Stimulated activated effector memory CD8-positive, alpha-beta T cell treated with anti-CD3 and anti-CD28 coated beads, Interleukin-12 subunit alpha, Interleukin-12 subunit beta, amount 100 ng/mL, for 72 hours (primary cell): ENCODE measurements around the gene SDCCAG8.

Experiments used
- ATAC-seq: fragments of 150-1000 bp; cut with Tn5 transposase; 2 replicates; pipeline ENCODE4 v1.10.0; 2021
- DNase-seq, 2 donors: peaks; one replicate each; pipeline ENCODE4 v3.0.0; 2021 to 2022; ENCODE audit warnings: low spot score in 2 of 2
- H3K27ac Mint-ChIP-seq: one replicate; pipeline ENCODE4 v1.8.0; 2022; ENCODE audit warnings: mild to moderate bottlenecking, mixed read lengths
- H3K36me3 Mint-ChIP-seq: one replicate; pipeline ENCODE4 v1.8.0; 2022; ENCODE audit warnings: mild to moderate bottlenecking, mixed read lengths
- H3K4me1 Mint-ChIP-seq: one replicate; pipeline ENCODE4 v1.8.0; 2022; ENCODE audit warnings: mixed read lengths
- H3K4me3 Mint-ChIP-seq: one replicate; pipeline ENCODE4 v1.8.0; 2022; ENCODE audit warnings: mild to moderate bottlenecking, mixed read lengths
- H3K9me3 Mint-ChIP-seq: one replicate; pipeline ENCODE4 v1.8.0; 2022; ENCODE audit warnings: mixed read lengths

SDCCAG8 gene

GRCh38 chr1:243447844-243448243 lies 192.0 kb downstream of the SDCCAG8 start:
- no peaks in the 10 kb centered on the region for H3K4me1 Mint-ChIP-seq
- H3K9me3 Mint-ChIP-seq: no peaks in the 10 kb centered on the region
- H3K27ac Mint-ChIP-seq: no peak overlapping the region
- ATAC-seq (no peak), DNase-seq (no peak)
- H3K36me3 Mint-ChIP-seq: no peaks in the 10 kb centered on the region
- no peak overlapping the region for H3K4me3 Mint-ChIP-seq

GRCh38 chr1:243449373-243449772 lies 193.5 kb downstream of the SDCCAG8 start:
- ATAC-seq (no peak), DNase-seq (no peak)
- Mint-ChIP-seq H3K4me3 (no peak overlapping the region), H3K9me3 (no peaks in the 10 kb centered on the region), H3K4me1 (no peaks in the 10 kb centered on the region), H3K36me3 (no peaks in the 10 kb centered on the region), H3K27ac (no peak overlapping the region)

GRCh38 chr1:243452092-243452491 lies 196.3 kb downstream of the SDCCAG8 start:
- Mint-ChIP-seq H3K4me3 (no peak overlapping the region), H3K36me3 (no peaks in the 10 kb centered on the region), H3K4me1 (no peaks in the 10 kb centered on the region), H3K9me3 (no peaks in the 10 kb centered on the region), H3K27ac (peak overlapping the region; percentile 41)
- DNase-seq: no peak
- no peak for ATAC-seq

GRCh38 chr1:243454328-243454997 lies 198.6 kb downstream of the SDCCAG8 start:
- Mint-ChIP-seq H3K4me1 (no peaks in the 10 kb centered on the region), H3K9me3 (no peaks in the 10 kb centered on the region), H3K36me3 (no peaks in the 10 kb centered on the region), H3K4me3 (no peak overlapping the region), H3K27ac (no peak overlapping the region)
- DNase-seq (no peak), ATAC-seq (no peak)

GRCh38 chr1:243455760-243456651 lies 200.2 kb downstream of the SDCCAG8 start:
- DNase-seq: no peak
- Mint-ChIP-seq H3K4me1 (no peaks in the 10 kb centered on the region), H3K27ac (no peak overlapping the region), H3K36me3 (no peaks in the 10 kb centered on the region), H3K4me3 (no peak overlapping the region), H3K9me3 (no peaks in the 10 kb centered on the region)
- ATAC-seq: no peak

- Mint-ChIP-seq H3K36me3 (no peaks in the 10 kb centered on the region), H3K27ac (no peak overlapping the region), H3K9me3 (no peaks in the 10 kb centered on the region), H3K4me3 (no peak overlapping the region), H3K4me1 (no peaks in the 10 kb centered on the region)
- DNase-seq (no peak), ATAC-seq (no peak)
Observed at GRCh38 chr1:243457363-243457982, 201.6 kb downstream of the SDCCAG8 start.

GRCh38 chr1:243459059-243459458 lies 203.2 kb downstream of the SDCCAG8 start:
- Mint-ChIP-seq H3K9me3 (no peaks in the 10 kb centered on the region), H3K4me3 (no peak overlapping the region), H3K36me3 (no peaks in the 10 kb centered on the region), H3K27ac (no peak overlapping the region), H3K4me1 (no peaks in the 10 kb centered on the region)
- DNase-seq (no peak), ATAC-seq (no peak)

- Mint-ChIP-seq H3K4me3 (no peak overlapping the region), H3K36me3 (no peaks in the 10 kb centered on the region), H3K9me3 (no peaks in the 10 kb centered on the region), H3K4me1 (no peaks in the 10 kb centered on the region), H3K27ac (no peak overlapping the region)
- no peak for DNase-seq
- no peak for ATAC-seq
Observed at GRCh38 chr1:243461700-243462099, 205.9 kb downstream of the SDCCAG8 start.

- DNase-seq (no peak), ATAC-seq (no peak)
- H3K4me3 Mint-ChIP-seq: no peak overlapping the region
- no peaks in the 10 kb centered on the region for H3K36me3 Mint-ChIP-seq
- H3K9me3 Mint-ChIP-seq: no peaks in the 10 kb centered on the region
- no peak overlapping the region for H3K27ac Mint-ChIP-seq
- no peaks in the 10 kb centered on the region for H3K4me1 Mint-ChIP-seq
Observed at GRCh38 chr1:243462929-243463697, 207.3 kb downstream of the SDCCAG8 start.

GRCh38 chr1:243465081-243465480 lies 209.2 kb downstream of the SDCCAG8 start:
- H3K9me3 Mint-ChIP-seq: no peaks in the 10 kb centered on the region
- no peak overlapping the region for H3K27ac Mint-ChIP-seq
- no peak for DNase-seq
- peaks cover under 1% of the 10 kb centered on the region for H3K36me3 Mint-ChIP-seq
- no peak for ATAC-seq
- no peak overlapping the region for H3K4me3 Mint-ChIP-seq
- H3K4me1 Mint-ChIP-seq: no peaks in the 10 kb centered on the region

GRCh38 chr1:243465738-243466137 lies 209.9 kb downstream of the SDCCAG8 start:
- peaks cover 6% of the 10 kb centered on the region for H3K36me3 Mint-ChIP-seq
- peak; percentile 75 for ATAC-seq
- H3K27ac Mint-ChIP-seq: no peak overlapping the region
- no peaks in the 10 kb centered on the region for H3K9me3 Mint-ChIP-seq
- H3K4me3 Mint-ChIP-seq: no peak overlapping the region
- no peak for DNase-seq
- H3K4me1 Mint-ChIP-seq: no peaks in the 10 kb centered on the region

- Mint-ChIP-seq H3K4me1 (peaks cover 7% of the 10 kb centered on the region), H3K9me3 (no peaks in the 10 kb centered on the region), H3K36me3 (peaks cover 6% of the 10 kb centered on the region), H3K27ac (no peak overlapping the region), H3K4me3 (no peak overlapping the region)
- ATAC-seq: no peak
- DNase-seq: no peak
Observed at GRCh38 chr1:243469497-243469896, 213.7 kb downstream of the SDCCAG8 start.

GRCh38 chr1:243470502-243470901 lies 214.7 kb downstream of the SDCCAG8 start:
- peaks cover 6% of the 10 kb centered on the region for H3K36me3 Mint-ChIP-seq
- H3K4me3 Mint-ChIP-seq: no peak overlapping the region
- H3K9me3 Mint-ChIP-seq: no peaks in the 10 kb centered on the region
- peaks cover 7% of the 10 kb centered on the region for H3K4me1 Mint-ChIP-seq
- ATAC-seq (no peak), DNase-seq (no peak)
- no peak overlapping the region for H3K27ac Mint-ChIP-seq

GRCh38 chr1:243471026-243471685 lies 215.3 kb downstream of the SDCCAG8 start:
- DNase-seq (no peak), ATAC-seq (no peak)
- Mint-ChIP-seq H3K4me3 (no peak overlapping the region), H3K36me3 (peaks cover 6% of the 10 kb centered on the region), H3K9me3 (no peaks in the 10 kb centered on the region), H3K27ac (no peak overlapping the region), H3K4me1 (peaks cover 7% of the 10 kb centered on the region)
